AG09309 (cell line): Measurements from ENCODE around the gene CDC14A.

Experiments
- DNase-seq: peaks from one replicate; pipeline ENCODE4 v3.0.0-alpha.2; 2010; ENCODE audit warnings: low read depth
- H3K4me3 ChIP-seq: 2 replicates; pipeline ENCODE4 v1.5.1; 2011; ENCODE audit warnings: mild to moderate bottlenecking, low read depth, low read length, moderate library complexity; ENCODE audit not compliant: control insufficient read depth
- CTCF ChIP-seq: IDR thresholded peaks from 2 replicates; pipeline ENCODE4 v1.5.1; 2011; ENCODE audit warnings: mild to moderate bottlenecking, low read depth, low read length, inconsistent platforms; ENCODE audit not compliant: insufficient read depth, control insufficient read depth; ENCODE audit errors: missing control alignments

The CDC14A gene

GRCh38 chr1:100536031-100536430 is 183.7 kb downstream of the CDC14A start:
- no peak overlapping the region for H3K4me3 ChIP-seq
- DNase-seq = no peak
- TF ChIP-seq CTCF = no peak

- no peak for TF ChIP-seq CTCF
- peak overlapping the region; percentile 38 for H3K4me3 ChIP-seq
- no peak for DNase-seq
Measured at GRCh38 chr1:100538913-100539835, 186.9 kb downstream of the CDC14A start.

GRCh38 chr1:100539836-100540536 is 187.7 kb downstream of the CDC14A start:
- no peak for TF ChIP-seq CTCF
- H3K4me3 ChIP-seq = peak overlapping the region; percentile 30
- DNase-seq = no peak

- DNase-seq = no peak
- no peak overlapping the region for H3K4me3 ChIP-seq
- TF ChIP-seq CTCF = no peak
Measured at GRCh38 chr1:100542285-100542684, 190.0 kb downstream of the CDC14A start.

DNA sequence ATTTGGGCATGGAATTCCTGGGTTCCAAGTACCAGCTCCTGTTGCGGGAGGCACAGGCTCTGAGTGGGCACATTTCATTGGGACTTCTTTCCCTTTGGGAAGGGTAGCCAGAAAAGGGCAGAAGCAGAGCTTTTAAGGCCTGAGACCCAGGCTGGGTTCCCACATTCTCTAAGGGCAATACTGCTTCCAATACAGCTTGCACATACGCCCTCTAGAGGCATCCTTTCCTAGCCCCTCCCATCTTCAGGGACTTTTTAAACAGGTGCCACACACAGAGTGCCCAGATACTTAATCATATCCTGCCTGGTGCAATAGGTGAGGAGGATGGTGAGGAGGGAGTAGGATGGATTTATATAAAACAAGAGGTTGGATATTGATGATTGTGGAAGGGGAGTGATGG is 191.3 kb downstream of the CDC14A start:
- no peak overlapping the region for H3K4me3 ChIP-seq
- no peak for DNase-seq
- peak; percentile 24 for TF ChIP-seq CTCF

DNA sequence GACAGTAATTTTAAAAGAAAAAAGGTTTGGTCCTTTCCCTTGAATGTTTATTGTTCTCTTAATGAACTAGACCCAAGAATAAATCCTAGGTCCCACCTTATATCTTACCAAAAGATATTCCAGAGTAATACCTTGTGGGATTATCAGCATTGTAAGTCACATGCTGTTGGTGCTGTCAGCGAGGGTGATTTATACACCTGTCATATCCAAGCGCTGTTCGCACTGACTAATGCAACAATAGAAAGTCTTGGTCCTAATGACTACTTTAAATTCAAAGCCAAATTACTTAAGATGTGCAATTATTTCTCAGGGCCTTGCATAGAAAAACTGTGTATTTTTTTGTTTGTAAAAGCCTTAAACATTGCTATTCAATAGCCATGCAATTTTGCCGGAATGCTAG is 192.5 kb downstream of the CDC14A start:
- no peak for TF ChIP-seq CTCF
- DNase-seq = no peak
- H3K4me3 ChIP-seq = no peak overlapping the region
